ENCODE data around the gene ERN2.

DNA sequence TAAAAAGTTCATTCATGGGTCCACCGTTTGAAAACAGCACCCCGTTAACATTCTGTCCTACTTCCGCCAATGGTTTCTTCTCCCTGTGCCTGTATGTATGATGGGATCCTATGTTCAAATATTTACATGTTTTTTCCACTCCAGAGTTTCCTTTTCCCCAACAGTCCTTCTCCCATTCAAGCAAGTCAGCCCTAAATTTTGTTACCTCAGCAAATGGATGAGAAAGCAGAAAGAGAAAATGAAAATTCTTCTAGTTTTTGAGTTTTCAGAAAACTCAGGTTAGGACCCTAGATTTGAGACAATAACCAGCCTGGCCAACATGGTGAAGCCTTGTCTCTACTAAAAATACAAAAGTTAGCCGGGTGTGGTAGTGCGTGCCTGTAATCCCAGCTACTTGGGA is 3.5 kb upstream of the ERN2 start:
- TF ChIP-seq, protein P1, sequence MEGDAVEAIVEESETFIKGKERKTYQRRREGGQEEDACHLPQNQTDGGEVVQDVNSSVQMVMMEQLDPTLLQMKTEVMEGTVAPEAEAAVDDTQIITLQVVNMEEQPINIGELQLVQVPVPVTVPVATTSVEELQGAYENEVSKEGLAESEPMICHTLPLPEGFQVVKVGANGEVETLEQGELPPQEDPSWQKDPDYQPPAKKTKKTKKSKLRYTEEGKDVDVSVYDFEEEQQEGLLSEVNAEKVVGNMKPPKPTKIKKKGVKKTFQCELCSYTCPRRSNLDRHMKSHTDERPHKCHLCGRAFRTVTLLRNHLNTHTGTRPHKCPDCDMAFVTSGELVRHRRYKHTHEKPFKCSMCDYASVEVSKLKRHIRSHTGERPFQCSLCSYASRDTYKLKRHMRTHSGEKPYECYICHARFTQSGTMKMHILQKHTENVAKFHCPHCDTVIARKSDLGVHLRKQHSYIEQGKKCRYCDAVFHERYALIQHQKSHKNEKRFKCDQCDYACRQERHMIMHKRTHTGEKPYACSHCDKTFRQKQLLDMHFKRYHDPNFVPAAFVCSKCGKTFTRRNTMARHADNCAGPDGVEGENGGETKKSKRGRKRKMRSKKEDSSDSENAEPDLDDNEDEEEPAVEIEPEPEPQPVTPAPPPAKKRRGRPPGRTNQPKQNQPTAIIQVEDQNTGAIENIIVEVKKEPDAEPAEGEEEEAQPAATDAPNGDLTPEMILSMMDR (IDR thresholded peaks at IDR 0.05) = no peak
- TF ChIP-seq EZH2 (IDR thresholded peaks at IDR 0.05) (no peak), EZH2phosphoT487 (IDR thresholded peaks at IDR 0.05) (no peak)

Measured in neural progenitor cell (in vitro differentiated cells).